NCI-H1417 (cell line): ENCODE data around the gene PCDHGC3.
A peak's percentile ranks its signal among the peaks of the same experiment; 100 is the strongest.
"Not testable (repeated sequence)": the region's sequence is repeated elsewhere in the genome, so short reads cannot be mapped to it uniquely, and the experiment has no call there.

Source experiments
- DNase-seq, 3 experiments: peaks; one replicate each; lab custom pipeline; 2025; lab: John Stamatoyannopoulos, UW

PCDHGC3 gene

GRCh38 chr5:141475625-141476131 lies at the start of gene PCDHGC3:
Gene PCDHGC3 (plus strand): TSS chr5:141475966. CDS start chr5:141476117, 151 bp downstream.
- peak; percentile 36 to 82 (median 65) for DNase-seq

GRCh38 chr5:141427783-141428426 lies 47.9 kb upstream of the PCDHGC3 start:
- DNase-seq = no peak

GRCh38 chr5:141430332-141431113 lies 45.2 kb upstream of the PCDHGC3 start, which contains the start of gene PCDHGA12:
Gene PCDHGA12 (plus strand): TSS chr5:141430507. CDS start chr5:141430760, 253 bp downstream.
- no peak for DNase-seq

GRCh38 chr5:141431286-141431685 lies 44.5 kb upstream of the PCDHGC3 start:
- no peak for DNase-seq

DNA sequence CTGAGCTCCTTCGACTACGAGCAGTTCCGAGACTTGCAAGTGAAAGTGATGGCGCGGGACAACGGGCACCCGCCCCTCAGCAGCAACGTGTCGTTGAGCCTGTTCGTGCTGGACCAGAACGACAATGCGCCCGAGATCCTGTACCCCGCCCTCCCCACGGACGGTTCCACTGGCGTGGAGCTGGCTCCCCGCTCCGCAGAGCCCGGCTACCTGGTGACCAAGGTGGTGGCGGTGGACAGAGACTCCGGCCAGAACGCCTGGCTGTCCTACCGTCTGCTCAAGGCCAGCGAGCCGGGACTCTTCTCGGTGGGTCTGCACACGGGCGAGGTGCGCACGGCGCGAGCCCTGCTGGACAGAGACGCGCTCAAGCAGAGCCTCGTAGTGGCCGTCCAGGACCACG lies 43.5 kb upstream of the PCDHGC3 start:
- DNase-seq = not testable (repeated sequence)

DNA sequence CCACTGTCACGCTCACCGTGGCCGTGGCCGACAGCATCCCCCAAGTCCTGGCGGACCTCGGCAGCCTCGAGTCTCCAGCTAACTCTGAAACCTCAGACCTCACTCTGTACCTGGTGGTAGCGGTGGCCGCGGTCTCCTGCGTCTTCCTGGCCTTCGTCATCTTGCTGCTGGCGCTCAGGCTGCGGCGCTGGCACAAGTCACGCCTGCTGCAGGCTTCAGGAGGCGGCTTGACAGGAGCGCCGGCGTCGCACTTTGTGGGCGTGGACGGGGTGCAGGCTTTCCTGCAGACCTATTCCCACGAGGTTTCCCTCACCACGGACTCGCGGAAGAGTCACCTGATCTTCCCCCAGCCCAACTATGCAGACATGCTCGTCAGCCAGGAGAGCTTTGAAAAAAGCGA lies 43.0 kb upstream of the PCDHGC3 start:
- DNase-seq = not testable (repeated sequence)

GRCh38 chr5:141434006-141434405 lies 41.8 kb upstream of the PCDHGC3 start:
- DNase-seq = no peak

DNA sequence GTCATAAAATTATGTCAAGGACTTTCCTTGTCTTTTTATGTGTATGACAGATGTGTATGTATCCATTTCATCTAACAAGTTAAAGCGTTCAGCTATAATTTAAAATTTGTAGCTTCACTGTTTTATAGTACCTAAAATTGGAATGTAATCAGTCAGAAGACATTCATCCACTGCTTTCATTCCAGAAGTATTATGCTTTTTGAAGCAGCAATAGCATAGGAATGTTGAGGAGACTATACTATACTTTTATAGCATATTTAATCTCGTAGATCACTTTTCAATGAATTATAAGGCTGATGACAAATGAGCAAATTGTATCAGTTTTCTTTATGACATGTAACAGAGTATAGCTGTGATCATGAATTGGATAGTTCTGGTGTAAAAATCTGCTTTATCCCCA lies 38.5 kb upstream of the PCDHGC3 start:
- no peak for DNase-seq

DNA sequence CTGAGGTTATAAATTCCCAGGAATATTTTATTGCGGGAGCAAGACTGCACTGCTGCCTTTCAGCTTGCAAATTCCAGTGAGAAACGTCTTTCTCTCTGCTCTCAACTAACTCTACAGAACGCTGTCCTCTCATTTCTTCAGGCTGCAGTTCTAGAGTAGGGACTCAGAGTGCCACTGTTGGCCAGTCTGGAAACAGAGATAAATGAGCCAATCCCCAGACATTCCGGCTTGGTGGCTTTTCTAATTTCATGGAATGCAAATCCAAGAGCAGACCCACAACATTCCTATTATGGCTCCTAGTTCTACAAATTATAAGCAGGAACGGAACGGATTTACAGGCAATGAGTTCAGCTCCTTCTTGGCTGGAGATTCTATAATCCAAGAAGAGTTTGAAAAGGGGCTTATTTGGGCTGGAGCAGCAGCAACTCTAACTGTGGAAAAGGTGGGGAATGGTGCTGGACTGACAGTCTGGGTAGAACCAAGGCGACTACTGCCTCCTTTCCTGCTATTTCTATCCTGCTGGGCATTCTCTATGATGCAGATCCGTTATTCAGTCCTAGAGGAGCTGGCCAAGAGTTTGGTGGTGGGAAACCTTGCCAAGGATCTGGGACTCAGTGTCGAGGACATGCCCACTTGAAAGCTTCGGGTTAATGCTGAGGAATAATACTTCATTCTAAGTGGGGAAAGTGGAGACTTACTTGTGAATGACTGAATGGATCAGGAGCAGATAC lies 36.2 kb upstream of the PCDHGC3 start:
- no peak for DNase-seq

GRCh38 chr5:141440341-141440740 lies 35.4 kb upstream of the PCDHGC3 start:
- DNase-seq = no peak

DNA sequence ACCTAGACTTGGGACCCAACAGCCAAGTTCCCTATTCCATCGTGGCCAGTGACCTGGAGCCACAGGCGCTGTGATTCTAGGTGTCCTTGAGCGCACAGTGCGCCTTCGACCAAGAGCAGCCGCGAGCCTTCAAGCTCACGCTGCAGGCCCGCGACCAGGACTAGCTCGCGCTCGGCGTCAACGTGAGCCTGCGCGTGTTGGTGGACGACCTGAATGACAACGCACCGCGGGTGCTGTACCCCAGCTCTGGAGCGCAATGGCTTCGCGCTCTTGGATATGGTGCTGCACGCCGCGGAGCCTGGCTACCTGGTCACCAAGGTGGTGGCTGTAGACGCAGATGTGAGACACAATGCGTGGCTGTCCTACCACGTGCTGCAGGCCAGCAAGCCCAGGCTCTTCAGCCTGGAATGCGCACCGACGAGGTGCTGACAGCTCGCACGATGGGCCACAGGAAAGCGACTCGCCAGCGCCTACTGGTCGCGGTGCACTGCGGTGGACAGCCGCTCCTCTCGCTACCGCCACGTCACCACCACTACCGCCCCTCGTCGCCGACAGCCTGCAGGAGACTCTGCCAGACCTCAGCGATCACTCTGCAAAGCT lies 34.1 kb upstream of the PCDHGC3 start:
- no peak for DNase-seq

GRCh38 chr5:141465351-141465750 lies 10.4 kb upstream of the PCDHGC3 start:
- no peak for DNase-seq

- peak; percentile 15 to 61 (median 59) for DNase-seq
These were observed 556 bp downstream of the PCDHGC3 start for GRCh38 chr5:141476132-141476911.

DNA sequence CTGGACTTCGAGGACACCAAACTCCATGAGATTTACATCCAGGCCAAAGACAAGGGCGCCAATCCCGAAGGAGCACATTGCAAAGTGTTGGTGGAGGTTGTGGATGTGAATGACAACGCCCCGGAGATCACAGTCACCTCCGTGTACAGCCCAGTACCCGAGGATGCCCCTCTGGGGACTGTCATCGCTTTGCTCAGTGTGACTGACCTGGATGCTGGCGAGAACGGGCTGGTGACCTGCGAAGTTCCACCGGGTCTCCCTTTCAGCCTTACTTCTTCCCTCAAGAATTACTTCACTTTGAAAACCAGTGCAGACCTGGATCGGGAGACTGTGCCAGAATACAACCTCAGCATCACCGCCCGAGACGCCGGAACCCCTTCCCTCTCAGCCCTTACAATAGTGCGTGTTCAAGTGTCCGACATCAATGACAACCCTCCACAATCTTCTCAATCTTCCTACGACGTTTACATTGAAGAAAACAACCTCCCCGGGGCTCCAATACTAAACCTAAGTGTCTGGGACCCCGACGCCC lies 1.3 kb downstream of the PCDHGC3 start:
- DNase-seq = no peak

DNA sequence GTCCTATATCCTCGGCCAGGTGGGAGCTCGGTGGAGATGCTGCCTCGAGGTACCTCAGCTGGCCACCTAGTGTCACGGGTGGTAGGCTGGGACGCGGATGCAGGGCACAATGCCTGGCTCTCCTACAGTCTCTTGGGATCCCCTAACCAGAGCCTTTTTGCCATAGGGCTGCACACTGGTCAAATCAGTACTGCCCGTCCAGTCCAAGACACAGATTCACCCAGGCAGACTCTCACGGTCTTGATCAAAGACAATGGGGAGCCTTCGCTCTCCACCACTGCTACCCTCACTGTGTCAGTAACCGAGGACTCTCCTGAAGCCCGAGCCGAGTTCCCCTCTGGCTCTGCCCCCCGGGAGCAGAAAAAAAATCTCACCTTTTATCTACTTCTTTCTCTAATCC lies 2.0 kb downstream of the PCDHGC3 start:
- DNase-seq = no peak

GRCh38 chr5:141478321-141478945 lies 2.7 kb downstream of the PCDHGC3 start:
- DNase-seq = no peak

- no peak for DNase-seq
These were observed 4.0 kb downstream of the PCDHGC3 start for GRCh38 chr5:141479776-141480175.

- peak in 2 of 3 experiments; percentile 1 to 39 for DNase-seq
These were observed 8.1 kb downstream of the PCDHGC3 start for GRCh38 chr5:141483902-141484301.

GRCh38 chr5:141484310-141484640 lies 8.5 kb downstream of the PCDHGC3 start:
- DNase-seq = no peak

DNA sequence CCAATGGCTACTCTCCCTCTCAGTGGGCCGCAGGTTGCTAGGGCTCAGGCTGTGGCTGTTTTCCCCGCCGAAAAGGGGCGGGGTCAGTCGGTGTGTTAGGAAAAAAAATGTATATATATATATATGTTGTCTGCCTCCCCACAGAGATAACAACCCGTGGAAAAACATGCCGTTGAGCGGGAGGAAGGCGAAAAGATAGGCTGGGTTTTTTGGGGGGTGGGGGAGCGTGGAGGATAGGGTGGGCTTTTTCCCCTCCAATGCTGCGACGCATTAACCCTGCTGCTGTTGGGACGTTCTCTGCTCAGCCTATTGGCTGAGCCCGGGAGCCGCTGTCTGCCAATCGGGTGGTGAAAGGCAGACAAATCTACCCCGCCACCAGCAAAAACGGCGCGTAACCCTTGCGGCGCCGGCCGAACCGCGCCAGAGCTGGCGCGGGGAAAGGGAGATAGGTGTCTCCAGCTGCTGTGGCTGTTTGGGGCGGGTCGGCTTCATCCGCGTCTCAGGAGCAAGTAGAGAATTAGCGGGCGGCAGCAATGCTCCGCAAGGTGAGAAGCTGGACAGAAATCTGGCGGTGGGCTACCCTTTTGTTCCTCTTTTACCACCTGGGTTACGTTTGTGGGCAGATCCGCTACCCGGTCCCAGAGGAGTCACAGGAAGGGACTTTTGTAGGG lies 9.0 kb downstream of the PCDHGC3 start, which contains the start of gene PCDHGC4:
Gene PCDHGC4, plus strand, starts transcription at position 390 of the 671 bp plus-strand sequence. Its CDS starts 144 bp downstream, at position 534.
- DNase-seq = peak in 1 of 3 experiments; percentile 71
